ENCODE data around the gene SEMA3F. TPM values are rescaled to one million over a fixed set of nuclear protein-coding genes. Genes with fewer than 3 reads are reported as not detected.
"Not testable (repeated sequence)": the region's sequence is repeated elsewhere in the genome, so short reads cannot be mapped to it uniquely, and the experiment has no call there.

SEMA3F gene
- total RNA-seq, 1 donor from 2014 or later, result 0.21 TPM

DNA sequence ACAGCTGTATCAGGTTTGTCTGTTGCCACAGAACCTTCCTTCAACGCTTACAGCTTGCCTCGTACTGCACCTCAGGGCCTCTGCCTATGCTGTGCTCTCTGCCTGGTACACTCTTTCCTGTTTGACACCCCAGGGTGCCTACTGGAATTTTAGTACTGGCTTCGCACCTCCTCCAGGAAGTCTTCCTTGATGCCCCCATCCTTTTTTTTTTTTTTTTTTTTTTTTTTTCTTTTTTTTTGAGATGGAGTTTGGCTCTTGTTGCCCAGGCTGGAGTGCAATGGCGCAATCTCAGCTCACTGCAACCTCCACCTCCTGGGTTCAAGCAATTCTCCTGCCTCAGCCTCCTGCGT, 56.2 kb downstream of the SEMA3F start:
- H3K27ac Mint-ChIP-seq; DNase-seq (ENCODE audit: low spot score); H3K9me3 Mint-ChIP-seq; H3K36me3 Mint-ChIP-seq (ENCODE audit: low read depth); intact Hi-C loops (cut with micrococcal nuclease); H3K4me3 Mint-ChIP-seq; H3K4me1 Mint-ChIP-seq (ENCODE audit: low read depth): not testable (repeated sequence)
- H3K27me3 Mint-ChIP-seq (ENCODE audit: insufficient read depth), result peaks cover 28% of the 10 kb centered on the region

DNA sequence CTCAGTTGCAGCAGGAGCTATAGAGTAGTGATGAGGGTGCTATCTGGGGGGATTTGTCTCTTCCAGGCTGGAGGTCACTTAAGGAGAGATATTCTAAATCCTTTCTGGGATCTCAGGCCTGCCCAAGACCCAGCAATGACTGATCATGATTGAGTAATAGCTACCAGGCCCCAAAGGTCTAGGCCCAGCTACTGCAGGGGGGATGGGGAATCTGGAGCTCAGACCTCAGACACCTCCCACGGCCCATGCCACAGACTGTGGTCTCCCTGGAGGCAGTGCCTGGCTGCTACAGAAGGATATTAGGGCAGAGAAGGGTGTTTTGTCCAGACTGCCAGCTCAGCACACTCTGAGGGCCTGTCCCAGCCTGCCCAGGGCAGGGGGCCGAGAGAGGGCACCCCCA, 56.8 kb downstream of the SEMA3F start:
- Mint-ChIP-seq H3K4me3 (no peak overlapping the region), H3K4me1 (ENCODE audit: low read depth) (peaks cover 4% of the 10 kb centered on the region), H3K36me3 (ENCODE audit: low read depth) (no peaks in the 10 kb centered on the region), H3K9me3 (no peaks in the 10 kb centered on the region), H3K27ac (no peak overlapping the region), H3K27me3 (ENCODE audit: insufficient read depth) (peaks cover 22% of the 10 kb centered on the region)
- DNase-seq (ENCODE audit: low spot score), result no peak
- intact Hi-C loops (cut with micrococcal nuclease), result no loop called here

DNA sequence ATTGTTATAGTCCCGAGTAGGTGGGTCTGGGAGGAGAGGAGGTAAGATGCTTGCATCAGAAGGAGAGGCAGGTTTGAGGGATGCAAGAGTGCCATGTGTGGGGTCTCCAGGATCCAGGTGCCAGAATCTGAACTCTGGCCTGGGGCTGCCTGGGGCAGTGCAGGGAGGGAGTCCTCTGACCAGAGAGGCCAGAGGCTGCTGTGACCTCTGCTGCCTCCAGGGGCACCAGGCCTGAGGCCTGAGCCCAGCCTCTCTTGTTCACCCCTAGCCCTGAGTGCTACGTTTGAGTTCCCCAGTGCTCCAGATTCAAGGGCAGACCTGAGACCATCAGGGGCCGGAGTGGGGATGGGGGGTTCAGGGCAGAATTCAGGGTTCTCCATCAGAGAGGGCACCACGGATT, 57.4 kb downstream of the SEMA3F start:
- DNase-seq (ENCODE audit: low spot score), result no peak
- Mint-ChIP-seq H3K27ac (no peak overlapping the region), H3K36me3 (ENCODE audit: low read depth) (no peaks in the 10 kb centered on the region), H3K9me3 (no peaks in the 10 kb centered on the region), H3K4me3 (no peak overlapping the region), H3K27me3 (ENCODE audit: insufficient read depth) (peaks cover 16% of the 10 kb centered on the region), H3K4me1 (ENCODE audit: low read depth) (peaks cover 4% of the 10 kb centered on the region)
- intact Hi-C loops (cut with micrococcal nuclease), result no loop called here

DNA sequence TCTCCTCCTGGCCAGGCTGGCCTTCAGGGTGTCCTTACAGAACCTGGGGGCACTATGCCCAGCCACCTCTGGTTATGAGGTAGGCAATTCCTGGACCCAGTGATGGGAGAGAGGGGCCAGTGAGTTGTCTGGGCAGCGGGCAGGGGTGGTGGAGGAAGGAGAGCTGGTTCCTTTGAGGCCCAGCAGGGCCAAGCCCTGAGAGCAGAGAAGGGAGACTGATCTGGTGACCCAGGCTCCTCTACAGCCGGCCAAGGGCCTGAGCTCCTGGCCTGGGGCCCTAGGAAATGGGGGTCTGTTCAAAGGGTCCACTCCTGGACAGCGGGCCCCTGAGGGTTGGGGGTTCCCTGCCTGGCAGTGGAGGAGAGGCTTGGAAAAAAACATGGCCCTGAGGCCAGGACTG, 57.8 kb downstream of the SEMA3F start:
- Mint-ChIP-seq H3K4me3 (no peak overlapping the region), H3K27me3 (ENCODE audit: insufficient read depth) (peaks cover 14% of the 10 kb centered on the region), H3K4me1 (ENCODE audit: low read depth) (peaks cover 4% of the 10 kb centered on the region), H3K9me3 (no peaks in the 10 kb centered on the region), H3K27ac (no peak overlapping the region), H3K36me3 (ENCODE audit: low read depth) (no peaks in the 10 kb centered on the region)
- DNase-seq (ENCODE audit: low spot score), result no peak
- intact Hi-C loops (cut with micrococcal nuclease), result no loop called here

DNA sequence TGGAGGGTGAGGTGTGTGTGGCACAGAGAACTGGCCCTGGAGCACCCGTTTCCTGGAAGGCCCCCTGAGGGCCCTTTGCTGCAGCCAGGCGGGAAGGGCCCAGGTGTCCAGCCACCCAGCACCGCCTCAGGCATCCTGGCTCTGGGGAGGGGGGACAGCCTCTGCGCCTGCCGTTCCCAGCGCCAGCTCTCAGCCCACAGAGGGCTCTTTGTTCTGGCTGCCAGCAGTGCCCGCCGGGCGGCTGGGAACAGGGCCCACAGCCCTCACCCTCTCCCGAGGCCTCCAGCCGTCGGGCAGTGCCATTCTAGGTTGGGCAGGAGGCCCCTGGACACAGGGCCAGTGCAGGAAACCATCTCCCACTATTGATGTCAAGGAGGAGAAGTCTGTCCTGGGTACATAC, 58.2 kb downstream of the SEMA3F start:
- intact Hi-C loops (cut with micrococcal nuclease), result no loop called here
- Mint-ChIP-seq H3K4me3 (no peak overlapping the region), H3K4me1 (ENCODE audit: low read depth) (peaks cover 4% of the 10 kb centered on the region), H3K36me3 (ENCODE audit: low read depth) (no peaks in the 10 kb centered on the region), H3K27ac (no peak overlapping the region), H3K27me3 (ENCODE audit: insufficient read depth) (peaks cover 14% of the 10 kb centered on the region), H3K9me3 (no peaks in the 10 kb centered on the region)
- no peak for DNase-seq (ENCODE audit: low spot score)

DNA sequence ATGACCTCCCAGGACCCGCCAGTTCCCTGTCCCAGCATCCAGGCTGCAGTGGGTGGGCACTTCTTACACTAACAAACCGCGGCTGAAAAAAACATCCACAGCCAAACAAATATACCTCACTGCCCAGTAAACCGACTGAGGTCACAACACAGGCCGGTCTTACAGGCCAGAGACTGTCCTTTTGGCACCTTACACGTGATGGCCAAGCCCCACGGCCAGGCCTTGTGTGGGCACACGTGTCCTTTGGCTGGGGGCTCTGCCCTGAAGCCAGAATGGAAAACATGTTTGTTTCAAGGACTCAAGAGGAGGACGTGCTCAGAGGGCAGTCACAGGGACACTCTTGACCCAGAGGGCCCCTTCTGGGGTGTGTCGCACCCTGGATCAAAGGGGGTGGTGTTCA, 59.7 kb downstream of the SEMA3F start:
- Mint-ChIP-seq H3K27me3 (ENCODE audit: insufficient read depth) (peaks cover 7% of the 10 kb centered on the region), H3K36me3 (ENCODE audit: low read depth) (no peaks in the 10 kb centered on the region), H3K4me1 (ENCODE audit: low read depth) (peaks cover 4% of the 10 kb centered on the region), H3K9me3 (no peaks in the 10 kb centered on the region), H3K27ac (no peak overlapping the region), H3K4me3 (no peak overlapping the region)
- intact Hi-C loops (cut with micrococcal nuclease), result no loop called here
- DNase-seq (ENCODE audit: low spot score), result no peak

DNA sequence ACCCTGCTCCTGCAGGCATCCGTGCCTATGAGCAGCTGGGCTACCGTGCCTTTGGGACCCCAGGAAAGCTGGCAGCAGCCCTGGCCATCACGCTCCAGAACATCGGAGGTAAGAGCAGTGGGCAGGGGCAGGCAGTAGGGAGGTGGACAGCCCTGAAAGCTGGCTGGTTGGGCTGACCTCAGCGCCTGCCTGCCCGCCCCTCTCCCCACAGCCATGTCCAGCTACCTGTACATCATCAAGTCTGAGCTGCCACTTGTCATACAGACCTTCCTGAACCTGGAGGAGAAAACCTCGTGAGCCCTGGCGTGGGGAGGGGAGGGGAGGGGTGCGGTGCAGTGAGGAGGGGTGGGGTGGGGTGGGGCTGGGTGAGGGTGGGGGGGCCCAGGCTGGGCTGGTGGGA, 60.4 kb downstream of the SEMA3F start:
- Mint-ChIP-seq H3K9me3 (no peaks in the 10 kb centered on the region), H3K36me3 (ENCODE audit: low read depth) (no peaks in the 10 kb centered on the region), H3K4me3 (no peak overlapping the region), H3K27ac (no peak overlapping the region), H3K4me1 (ENCODE audit: low read depth) (peaks cover 4% of the 10 kb centered on the region), H3K27me3 (ENCODE audit: insufficient read depth) (peaks cover 5% of the 10 kb centered on the region)
- no peak for DNase-seq (ENCODE audit: low spot score)
- intact Hi-C loops (cut with micrococcal nuclease), result no loop called here

DNA sequence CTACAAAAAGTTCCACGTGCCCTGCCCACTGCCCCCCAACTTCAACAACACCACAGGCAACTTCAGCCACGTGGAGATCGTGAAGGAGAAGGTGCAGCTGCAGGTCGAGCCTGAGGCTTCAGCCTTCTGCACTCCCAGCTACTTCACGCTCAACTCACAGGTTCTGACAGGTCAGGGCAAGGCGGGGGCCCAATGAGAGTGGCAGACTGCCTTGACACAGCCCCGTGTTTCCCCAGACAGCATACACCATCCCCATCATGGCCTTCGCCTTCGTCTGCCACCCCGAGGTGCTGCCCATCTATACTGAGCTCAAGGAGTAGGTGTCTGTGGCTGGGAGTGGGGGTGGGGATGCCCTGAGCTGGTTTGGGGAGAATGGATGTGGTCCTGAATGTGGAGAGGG, 62.6 kb downstream of the SEMA3F start:
- DNase-seq (ENCODE audit: low spot score), result no peak
- Mint-ChIP-seq H3K36me3 (ENCODE audit: low read depth) (no peaks in the 10 kb centered on the region), H3K27me3 (ENCODE audit: insufficient read depth) (peaks cover 5% of the 10 kb centered on the region), H3K4me1 (ENCODE audit: low read depth) (no peaks in the 10 kb centered on the region), H3K9me3 (no peaks in the 10 kb centered on the region), H3K27ac (no peak overlapping the region), H3K4me3 (no peak overlapping the region)
- intact Hi-C loops (cut with micrococcal nuclease), result no loop called here

DNA sequence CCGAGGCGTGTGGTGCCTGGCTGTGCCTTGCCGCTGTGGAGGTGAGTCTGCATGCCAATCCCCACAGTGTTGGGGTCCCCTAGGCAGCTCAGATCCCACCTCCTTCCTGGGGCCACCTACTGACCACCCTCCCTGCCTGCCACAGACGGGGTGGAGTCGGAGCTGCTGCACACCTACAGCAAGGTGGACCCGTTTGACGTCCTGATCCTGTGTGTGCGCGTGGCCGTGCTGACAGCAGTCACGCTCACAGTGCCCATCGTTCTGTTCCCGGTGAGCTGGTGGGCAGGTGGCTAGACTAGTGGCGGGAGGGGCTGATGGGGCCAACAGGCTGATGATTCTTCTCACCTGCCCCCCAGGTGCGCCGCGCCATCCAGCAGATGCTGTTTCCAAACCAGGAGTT, 63.3 kb downstream of the SEMA3F start:
- no peak for DNase-seq (ENCODE audit: low spot score)
- Mint-ChIP-seq H3K4me3 (no peak overlapping the region), H3K36me3 (ENCODE audit: low read depth) (no peaks in the 10 kb centered on the region), H3K27me3 (ENCODE audit: insufficient read depth) (peaks cover 8% of the 10 kb centered on the region), H3K9me3 (no peaks in the 10 kb centered on the region), H3K4me1 (ENCODE audit: low read depth) (no peaks in the 10 kb centered on the region), H3K27ac (no peak overlapping the region)
- intact Hi-C loops (cut with micrococcal nuclease), result no loop called here

DNA sequence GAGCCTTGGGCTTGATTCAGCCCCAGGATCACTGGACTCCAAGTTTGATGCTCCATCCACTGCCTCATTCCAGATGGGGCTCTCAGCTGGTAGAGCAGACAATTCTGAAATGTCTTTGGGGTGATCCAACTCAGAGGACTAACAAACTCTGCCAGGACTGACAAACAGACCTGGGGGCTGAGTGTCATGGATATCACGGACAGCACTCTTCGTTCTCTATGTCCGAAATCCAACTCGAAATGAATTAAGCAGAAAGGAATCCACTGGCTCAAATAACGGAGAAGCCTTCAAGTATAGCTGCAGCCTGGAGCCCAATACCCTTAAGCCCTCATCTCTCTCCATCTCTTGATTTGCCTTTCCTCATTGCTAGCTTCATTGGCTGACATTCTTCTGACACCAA, 64.2 kb downstream of the SEMA3F start:
- Mint-ChIP-seq H3K27me3 (ENCODE audit: insufficient read depth) (peaks cover 12% of the 10 kb centered on the region), H3K36me3 (ENCODE audit: low read depth) (no peaks in the 10 kb centered on the region), H3K4me3 (no peak overlapping the region), H3K9me3 (no peaks in the 10 kb centered on the region), H3K4me1 (ENCODE audit: low read depth) (no peaks in the 10 kb centered on the region), H3K27ac (no peak overlapping the region)
- intact Hi-C loops (cut with micrococcal nuclease), result no loop called here
- DNase-seq (ENCODE audit: low spot score), result no peak

DNA sequence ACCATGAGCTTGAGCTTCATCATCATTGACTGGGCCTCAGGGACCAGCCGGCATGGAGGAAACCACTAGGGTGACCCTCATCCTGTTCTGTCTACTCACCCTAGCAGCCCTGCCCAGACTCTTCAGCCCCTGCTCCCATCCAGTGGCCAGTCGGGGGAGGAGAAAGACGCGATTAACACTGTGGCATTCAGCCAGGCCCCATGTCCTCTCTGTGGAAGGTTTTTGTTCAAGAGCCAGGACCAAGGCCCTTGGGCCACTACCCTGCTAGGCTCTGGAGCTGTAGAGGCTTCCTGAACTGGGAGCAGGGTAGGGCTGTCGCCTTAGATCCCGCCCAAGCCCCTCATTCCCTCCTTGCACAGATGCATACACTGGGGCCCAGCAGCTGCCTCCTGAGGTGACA, 65.0 kb downstream of the SEMA3F start:
- DNase-seq (ENCODE audit: low spot score), result no peak
- Mint-ChIP-seq H3K27me3 (ENCODE audit: insufficient read depth) (peaks cover 15% of the 10 kb centered on the region), H3K27ac (no peak overlapping the region), H3K4me3 (no peak overlapping the region), H3K36me3 (ENCODE audit: low read depth) (no peaks in the 10 kb centered on the region), H3K4me1 (ENCODE audit: low read depth) (no peaks in the 10 kb centered on the region), H3K9me3 (no peaks in the 10 kb centered on the region)
- intact Hi-C loops (cut with micrococcal nuclease), result no loop called here

DNA sequence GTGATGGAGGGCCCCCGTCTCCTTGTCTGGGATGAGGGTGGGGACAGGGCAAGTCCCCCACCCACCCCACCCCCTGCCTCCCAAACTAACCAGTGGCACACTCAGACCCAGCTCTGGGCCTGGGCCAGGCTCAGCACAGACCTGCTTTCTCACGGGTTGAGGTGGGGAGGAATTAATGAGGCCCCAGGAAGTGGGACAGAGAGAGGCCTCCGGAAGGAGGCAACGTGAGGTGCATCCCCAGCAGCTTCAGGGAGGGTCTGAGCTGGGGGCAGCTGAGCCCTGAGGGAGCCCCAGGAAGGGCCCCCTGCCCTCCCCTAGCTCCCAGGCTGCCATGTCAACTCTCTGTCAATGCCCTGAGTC, 65.9 kb downstream of the SEMA3F start:
- intact Hi-C loops (cut with micrococcal nuclease), result no loop called here
- peaks cover 15% of the 10 kb centered on the region for H3K27me3 Mint-ChIP-seq (ENCODE audit: insufficient read depth)
- no peak overlapping the region for H3K27ac Mint-ChIP-seq
- H3K4me3 Mint-ChIP-seq, result no peak overlapping the region
- H3K36me3 Mint-ChIP-seq (ENCODE audit: low read depth), result no peaks in the 10 kb centered on the region
- DNase-seq (ENCODE audit: low spot score), result no peak
- H3K4me1 Mint-ChIP-seq (ENCODE audit: low read depth), result peaks cover 8% of the 10 kb centered on the region
- H3K9me3 Mint-ChIP-seq, result no peaks in the 10 kb centered on the region

DNA sequence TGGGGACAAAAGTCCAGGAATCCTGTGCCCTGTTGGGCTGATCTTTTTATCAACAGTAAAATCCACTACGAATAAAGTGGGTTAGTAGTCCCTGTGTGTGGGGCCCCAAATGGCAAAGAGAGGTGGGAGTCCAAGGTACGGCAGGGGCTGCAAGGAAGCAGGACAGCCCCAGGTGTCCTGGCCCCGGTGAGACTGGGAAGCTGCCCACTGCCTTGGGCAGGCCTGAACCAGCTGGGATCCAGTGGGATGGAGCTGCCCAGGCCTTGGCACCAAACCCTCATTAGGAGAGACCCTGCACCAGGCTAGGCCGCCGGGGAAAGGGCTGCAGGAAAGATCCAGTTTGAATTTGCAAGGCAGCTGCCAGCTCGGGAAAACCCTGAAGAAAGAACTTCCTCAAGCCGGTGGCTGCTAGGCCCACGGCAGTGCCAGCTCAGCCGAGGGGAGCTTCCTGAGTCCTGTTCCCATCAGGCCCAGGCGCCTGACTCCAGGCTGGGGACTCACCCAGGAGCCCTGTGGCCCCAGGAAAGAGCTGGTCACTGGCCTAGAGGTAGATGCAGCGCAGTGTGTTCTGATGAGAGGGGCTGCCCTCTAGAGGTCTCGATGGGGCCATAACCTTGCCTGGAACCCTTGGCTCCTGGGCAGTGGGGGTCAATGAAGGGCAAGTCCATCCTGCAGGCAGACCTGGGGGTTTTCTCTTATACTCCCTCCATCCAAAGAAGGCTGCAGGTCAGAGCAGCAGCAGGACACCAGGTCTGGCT, 66.5 kb downstream of the SEMA3F start:
- H3K36me3 Mint-ChIP-seq (ENCODE audit: low read depth), result no peaks in the 10 kb centered on the region
- H3K27ac Mint-ChIP-seq, result no peak overlapping the region
- intact Hi-C loops (cut with micrococcal nuclease), result no loop called here
- H3K9me3 Mint-ChIP-seq, result no peaks in the 10 kb centered on the region
- peaks cover 15% of the 10 kb centered on the region for H3K27me3 Mint-ChIP-seq (ENCODE audit: insufficient read depth)
- peaks cover 12% of the 10 kb centered on the region for H3K4me1 Mint-ChIP-seq (ENCODE audit: low read depth)
- no peak overlapping the region for H3K4me3 Mint-ChIP-seq
- no peak for DNase-seq (ENCODE audit: low spot score)

DNA sequence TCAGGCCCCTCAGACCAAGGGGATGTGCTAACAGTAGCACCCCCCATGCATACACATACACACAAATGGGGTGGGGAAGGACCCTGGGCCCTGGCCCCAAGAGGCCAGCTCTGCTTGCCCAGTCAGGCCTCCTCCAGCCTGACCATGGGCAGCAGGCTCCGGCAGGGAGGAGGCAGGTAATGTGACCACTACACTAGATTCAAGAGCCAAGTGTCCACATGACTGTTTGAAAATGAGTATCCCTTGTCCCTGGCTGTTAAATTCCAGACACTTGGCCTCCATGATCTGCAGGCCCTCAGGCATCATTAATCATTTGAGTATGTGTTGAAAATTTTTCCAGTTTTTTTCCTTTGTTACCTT, 67.0 kb downstream of the SEMA3F start:
- no peak for DNase-seq (ENCODE audit: low spot score)
- H3K27me3 Mint-ChIP-seq (ENCODE audit: insufficient read depth), result peaks cover 15% of the 10 kb centered on the region
- H3K9me3 Mint-ChIP-seq, result no peaks in the 10 kb centered on the region
- H3K4me1 Mint-ChIP-seq (ENCODE audit: low read depth), result peaks cover 12% of the 10 kb centered on the region
- no peaks in the 10 kb centered on the region for H3K36me3 Mint-ChIP-seq (ENCODE audit: low read depth)
- no peak overlapping the region for H3K4me3 Mint-ChIP-seq
- no peak overlapping the region for H3K27ac Mint-ChIP-seq
- intact Hi-C loops (cut with micrococcal nuclease), result no loop called here

All from activated T-helper 1 cell treated with anti-CD3 and anti-CD28 coated beads, Interleukin-12 subunit alpha, Interleukin-12 subunit beta, Interleukin-2, Interleukin-4 antibody, amounts not matched to agents 30 ng/mL and 10 ng/mL and 1 ng/mL, durations not matched to agents 14 hours and 24 hours and 36 hours (primary cell).